C4-2B (cell line): ENCODE measurements around the gene DDX53.

Experiments
- CTCF ChIP-seq: fragments of 450-650 bp; conservative IDR thresholded peaks from 2 replicates; pipeline ENCODE4 v1.5.1; 2017; ENCODE audit warnings: mild to moderate bottlenecking
- ZFX ChIP-seq: fragments of 450-650 bp; IDR thresholded peaks from 2 replicates; pipeline ENCODE4 v1.6.1; 2017

- TF ChIP-seq CTCF (no peak), ZFX (no peak)
Observed at GRCh38 chrX:23052324-23052723, 52.6 kb downstream of the DDX53 start.
